ENCODE results near the gene ACAP1. TPM values are rescaled to one million over a fixed set of nuclear protein-coding genes. Genes with fewer than 3 reads are reported as not detected.

ACAP1 gene
- total RNA-seq, 1 experiment from 2014 or later, result 0.12 TPM

DNA sequence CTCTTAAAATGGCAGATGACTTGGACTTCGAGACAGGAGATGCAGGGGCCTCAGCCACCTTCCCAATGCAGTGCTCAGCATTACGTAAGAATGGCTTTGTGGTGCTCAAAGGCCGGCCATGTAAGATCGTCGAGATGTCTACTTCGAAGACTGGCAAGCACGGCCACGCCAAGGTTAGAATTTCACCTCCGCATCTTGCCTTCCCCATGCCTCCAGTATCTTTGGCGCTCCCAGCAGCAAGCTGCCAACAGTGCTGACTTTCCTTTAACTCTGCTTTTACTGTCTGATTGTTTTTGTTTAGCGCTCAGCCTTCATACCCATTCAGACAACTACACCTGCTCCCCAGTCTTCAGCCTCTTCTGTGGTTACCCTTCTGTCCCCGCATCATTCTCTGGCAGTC lies 26.7 kb upstream of the ACAP1 start:
- no peak for DNase-seq (ENCODE audit: low read depth)

- no peak for DNase-seq (ENCODE audit: low read depth)
Measured at GRCh38 chr17:7311110-7311705, 25.1 kb upstream of the ACAP1 start.

GRCh38 chr17:7312432-7313087 lies 23.8 kb upstream of the ACAP1 start:
- no peak for DNase-seq (ENCODE audit: low read depth)

DNA sequence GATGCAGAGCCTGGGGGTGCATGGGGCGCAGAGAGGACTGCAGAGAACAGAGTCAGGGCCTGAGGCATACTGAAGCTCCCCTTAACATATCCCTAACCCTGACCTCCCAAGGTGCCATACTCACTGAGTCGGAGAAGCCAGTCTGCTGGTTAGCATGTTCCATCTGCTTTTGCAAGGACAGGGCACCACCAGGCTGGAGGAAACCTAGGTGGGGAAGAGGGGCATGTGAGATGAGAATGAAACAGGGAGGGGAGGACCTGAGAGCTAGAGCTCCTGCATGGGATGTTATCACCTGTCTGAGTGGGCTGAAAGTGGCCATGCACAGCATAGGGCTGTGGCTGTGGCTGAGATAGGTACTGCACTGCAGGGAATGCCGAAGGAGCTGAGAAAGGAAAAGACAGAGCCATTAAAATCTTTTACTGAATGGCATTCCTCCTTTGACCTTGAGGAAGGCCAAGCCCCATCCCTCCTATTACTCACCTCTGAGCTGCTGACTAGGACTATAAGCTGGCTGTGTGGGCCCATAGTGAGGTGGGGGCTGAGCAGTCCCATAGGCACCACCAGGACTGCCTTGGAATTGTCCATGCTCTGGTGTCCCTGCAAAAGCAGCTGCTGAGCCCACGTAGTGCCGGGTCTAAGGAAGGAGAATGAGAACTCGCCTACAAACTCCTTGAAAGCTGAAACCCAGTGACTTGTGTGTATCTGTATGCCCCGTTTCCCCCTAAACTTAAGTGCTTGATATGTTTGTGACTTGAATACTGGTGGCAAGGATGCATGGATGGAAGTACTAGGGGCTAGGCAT lies 23.0 kb upstream of the ACAP1 start:
- DNase-seq (ENCODE audit: low read depth), result no peak

- no peak for DNase-seq (ENCODE audit: low read depth)
Measured at GRCh38 chr17:7313890-7314718, 22.2 kb upstream of the ACAP1 start.

GRCh38 chr17:7314719-7315569 lies 21.4 kb upstream of the ACAP1 start, which contains the start of gene GPS2:
GPS2 (minus strand) TSS chr17:7315360; CDS start chr17:7315052, 308 bp downstream.
- DNase-seq (ENCODE audit: low read depth), result peak; percentile 76

- no peak for DNase-seq (ENCODE audit: low read depth)
Measured at GRCh38 chr17:7315570-7316235, 20.6 kb upstream of the ACAP1 start.

- DNase-seq (ENCODE audit: low read depth), result no peak
Measured at GRCh38 chr17:7317161-7317803, 19.0 kb upstream of the ACAP1 start.

DNA sequence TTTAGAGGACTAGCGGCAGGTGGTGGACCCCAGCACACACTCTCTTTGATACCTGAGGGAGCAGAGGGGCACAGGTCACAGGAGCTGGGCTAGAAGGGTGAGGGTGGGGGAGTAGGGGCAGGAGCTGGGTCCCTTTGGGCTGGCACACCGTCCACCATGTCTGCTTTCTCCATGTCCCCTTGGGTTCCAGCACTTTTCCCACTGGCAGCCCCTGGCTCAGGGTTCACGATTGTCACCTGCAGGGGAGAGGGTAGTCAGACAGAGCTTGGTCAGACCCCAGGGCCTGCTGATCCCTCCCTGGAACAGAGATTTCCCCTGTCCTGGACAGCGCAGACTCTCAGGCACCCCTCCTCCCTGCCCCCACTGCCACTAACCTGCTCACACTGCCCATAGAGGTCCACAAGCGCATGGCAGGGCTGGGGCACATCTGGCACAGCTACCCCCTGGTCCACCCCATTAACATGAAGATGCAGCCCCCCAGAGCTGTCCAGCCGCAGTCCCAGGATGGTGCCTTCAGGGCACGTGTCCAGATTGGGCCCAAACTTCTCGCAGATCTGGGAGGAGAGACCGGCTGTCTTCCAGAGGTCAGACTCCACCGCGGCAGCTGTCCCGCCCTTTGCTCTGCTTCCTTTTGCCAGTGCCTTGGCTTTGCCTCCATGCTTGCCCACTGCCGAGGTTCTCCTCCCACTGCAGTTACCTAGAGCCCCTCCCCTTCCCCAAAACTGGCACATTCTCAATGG lies 18.0 kb upstream of the ACAP1 start:
- DNase-seq (ENCODE audit: low read depth), result no peak

GRCh38 chr17:7321466-7321865 lies 14.9 kb upstream of the ACAP1 start:
- DNase-seq (ENCODE audit: low read depth), result no peak

DNA sequence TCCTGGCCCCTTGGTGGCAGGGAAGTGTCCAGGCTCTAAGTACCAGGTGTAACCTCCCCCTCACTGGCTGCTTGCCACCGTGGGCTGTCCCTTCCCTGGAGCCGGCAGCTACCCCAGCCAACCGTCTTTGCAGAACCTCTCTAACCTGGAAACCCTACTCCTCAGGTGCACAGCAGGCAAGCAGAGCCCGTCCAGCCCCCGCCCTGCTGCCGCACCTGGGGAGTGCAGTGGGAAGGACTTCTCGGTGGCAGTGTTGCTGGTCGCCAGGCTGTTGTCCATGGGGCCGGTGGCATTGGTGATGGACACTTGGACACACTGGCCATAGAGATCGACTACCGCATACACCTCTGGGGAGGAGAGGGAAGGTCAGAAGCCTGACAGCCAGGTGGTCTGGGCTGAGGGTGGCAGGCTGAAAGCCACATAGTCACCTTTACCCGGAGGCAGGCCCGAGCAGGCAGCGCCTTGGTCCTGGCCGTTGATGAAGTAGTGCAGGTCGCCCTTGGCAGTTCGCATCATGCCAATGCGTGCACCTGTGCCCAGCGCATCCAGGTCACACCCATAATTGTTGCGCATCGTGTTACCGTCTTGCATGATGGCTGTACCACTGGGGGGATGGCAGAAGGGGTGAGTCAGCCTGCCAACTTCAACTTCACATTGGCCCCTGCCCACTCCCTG lies 13.7 kb upstream of the ACAP1 start:
- no peak for DNase-seq (ENCODE audit: low read depth)

DNA sequence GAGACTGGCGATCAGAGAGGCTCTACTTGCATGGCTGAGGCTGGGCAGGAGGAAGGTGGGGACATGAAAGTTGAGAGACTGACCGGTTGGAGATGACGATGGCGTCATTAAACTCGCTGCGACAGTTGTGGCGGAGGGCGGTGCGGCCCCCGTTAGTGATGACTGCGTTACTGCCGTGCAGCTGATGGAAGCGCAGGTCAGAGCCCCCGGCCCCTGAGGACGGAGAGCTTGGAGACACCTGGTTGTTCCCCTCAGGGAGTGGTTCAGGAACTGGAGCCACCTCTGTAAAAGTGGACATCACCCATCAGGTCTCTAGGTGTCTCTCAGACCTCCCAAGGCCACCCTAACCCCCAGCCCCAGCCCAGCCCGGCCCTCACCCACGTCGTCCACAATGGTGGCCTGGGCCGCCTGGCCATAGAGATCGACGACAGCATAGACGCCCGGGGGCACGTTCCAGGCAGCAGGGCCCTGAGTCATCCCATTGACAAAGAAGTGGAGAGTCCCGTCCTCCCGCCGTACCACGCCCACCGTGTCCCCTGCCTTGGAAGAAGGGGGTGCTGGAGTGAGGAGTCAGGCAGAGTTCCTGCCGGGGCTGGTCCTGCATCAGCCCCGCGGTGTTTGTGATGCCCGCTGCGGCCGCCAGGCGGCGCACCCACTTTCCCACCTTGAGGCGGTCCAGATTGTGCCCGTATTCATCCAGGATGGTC lies 12.4 kb upstream of the ACAP1 start:
- no peak for DNase-seq (ENCODE audit: low read depth)

DNA sequence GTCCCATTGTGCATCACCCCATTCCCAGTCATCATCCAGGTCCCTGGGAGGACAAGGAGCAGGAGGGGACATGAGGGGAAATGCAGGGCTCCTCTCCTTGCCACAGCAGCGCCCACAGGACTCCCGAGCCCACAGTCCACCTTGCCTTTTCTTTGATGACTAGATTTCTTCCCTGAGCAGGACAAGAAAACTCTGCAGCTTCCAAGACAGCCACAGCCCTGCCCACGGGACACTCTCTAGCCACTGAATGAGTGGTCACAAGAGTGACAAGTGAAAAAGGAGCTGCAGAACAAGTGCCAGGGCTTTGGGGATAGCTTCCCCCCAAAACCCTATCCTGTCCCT lies 11.9 kb upstream of the ACAP1 start:
- DNase-seq (ENCODE audit: low read depth), result no peak

- DNase-seq (ENCODE audit: low read depth), result no peak
Measured at GRCh38 chr17:7325031-7325528, 11.2 kb upstream of the ACAP1 start.

- DNase-seq (ENCODE audit: low read depth), result no peak
Measured at GRCh38 chr17:7326186-7326585, 10.1 kb upstream of the ACAP1 start.

DNA sequence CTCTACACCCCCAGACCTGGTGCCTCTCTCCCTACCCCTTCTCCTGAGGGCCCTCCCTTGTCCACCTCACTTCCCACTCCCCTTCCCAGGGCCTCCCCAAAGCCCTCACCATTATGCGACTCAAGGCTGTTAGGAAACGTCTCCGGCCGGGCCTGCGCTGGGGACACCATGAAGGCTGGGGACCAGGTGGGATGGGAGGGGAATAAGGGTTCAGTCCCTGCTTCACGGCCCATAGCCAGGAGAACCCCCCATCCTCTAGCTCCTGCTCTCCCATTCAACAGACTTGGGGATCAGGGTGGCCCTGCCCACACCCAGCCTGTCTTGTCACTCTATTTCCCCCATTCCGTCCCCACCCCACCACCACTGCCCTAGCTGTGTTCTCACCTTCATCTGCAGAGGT lies 9.3 kb upstream of the ACAP1 start:
- no peak for DNase-seq (ENCODE audit: low read depth)

- no peak for DNase-seq (ENCODE audit: low read depth)
Measured at GRCh38 chr17:7327501-7327900, 8.8 kb upstream of the ACAP1 start.

DNA sequence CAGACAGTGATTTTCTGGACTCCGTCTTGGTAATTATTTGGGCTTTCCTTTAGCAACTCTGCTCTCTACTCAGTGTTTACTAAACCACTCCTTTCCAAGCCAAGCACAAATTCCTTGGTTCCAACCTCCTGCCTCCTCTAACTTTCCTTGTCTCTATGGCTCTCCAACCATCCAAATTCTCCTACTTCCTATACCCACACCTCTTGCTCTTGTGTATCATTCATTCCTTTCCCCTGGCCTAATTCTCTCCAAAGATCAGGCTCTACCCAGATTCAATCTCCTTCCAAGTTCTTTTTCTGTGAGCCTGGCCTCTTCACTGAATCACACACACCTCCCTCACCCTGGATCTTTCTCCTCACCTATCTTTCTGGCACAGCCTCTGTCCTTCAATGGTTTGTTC lies 8.3 kb upstream of the ACAP1 start:
- DNase-seq (ENCODE audit: low read depth), result no peak

Measured in RPMI7951 (cell line).